Parathyroid adenoma (tissue), 2 donors: Measurements from ENCODE around the gene CAND2.
"Not testable (repeated sequence)": the region's sequence is repeated elsewhere in the genome, so short reads cannot be mapped to it uniquely, and the experiment has no call there.

Experiments
- H2AFZ ChIP-seq: fragments of 300-600 bp; sonication (generic); one replicate; pipeline ENCODE4 v1.7.0; 2017; ENCODE audit warnings: antibody characterized with exemption, mild to moderate bottlenecking
- H3K27ac ChIP-seq: fragments of 300-600 bp; sonication (generic); one replicate; pipeline ENCODE4 v1.7.0; 2017
- H3K27me3 ChIP-seq: fragments of 300-600 bp; sonication (generic); one replicate; pipeline ENCODE4 v1.7.0; 2017; ENCODE audit warnings: low read length; ENCODE audit not compliant: control insufficient read depth, insufficient read depth
- H3K36me3 ChIP-seq: fragments of 300-600 bp; sonication (generic); one replicate; pipeline ENCODE4 v1.7.0; 2017; ENCODE audit warnings: low read length; ENCODE audit not compliant: control insufficient read depth, insufficient read depth
- H3K4me1 ChIP-seq: fragments of 300-600 bp; sonication (generic); one replicate; pipeline ENCODE4 v1.7.0; 2017; ENCODE audit warnings: control low read depth
- H3K4me2 ChIP-seq: fragments of 300-600 bp; sonication (generic); one replicate; pipeline ENCODE4 v1.7.0; 2017; ENCODE audit warnings: low read length
- H3K4me3 ChIP-seq: fragments of 300-600 bp; sonication (generic); one replicate; pipeline ENCODE4 v1.7.0; 2017; ENCODE audit warnings: low read depth, low read length
- H3K79me2 ChIP-seq: fragments of 300-600 bp; sonication (generic); one replicate; pipeline ENCODE4 v1.7.0; 2017; ENCODE audit warnings: control low read depth
- H3K9ac ChIP-seq: fragments of 300-600 bp; sonication (generic); one replicate; pipeline ENCODE4 v1.7.0; 2017; ENCODE audit warnings: mild to moderate bottlenecking
- H3K9me3 ChIP-seq: fragments of 300-600 bp; sonication (generic); one replicate; pipeline ENCODE4 v1.7.0; 2017; ENCODE audit warnings: low read length; ENCODE audit not compliant: control insufficient read depth
- TF ChIP-seq, protein P1 (sequence below): fragments of 300-600 bp; sonication (generic); IDR thresholded peaks from one replicate; pipeline ENCODE4 v1.7.0; 2017; ENCODE audit warnings: antibody characterized with exemption, mild to moderate bottlenecking
- donor health status: primary hyperparathyroidism.

The CAND2 gene

DNA sequence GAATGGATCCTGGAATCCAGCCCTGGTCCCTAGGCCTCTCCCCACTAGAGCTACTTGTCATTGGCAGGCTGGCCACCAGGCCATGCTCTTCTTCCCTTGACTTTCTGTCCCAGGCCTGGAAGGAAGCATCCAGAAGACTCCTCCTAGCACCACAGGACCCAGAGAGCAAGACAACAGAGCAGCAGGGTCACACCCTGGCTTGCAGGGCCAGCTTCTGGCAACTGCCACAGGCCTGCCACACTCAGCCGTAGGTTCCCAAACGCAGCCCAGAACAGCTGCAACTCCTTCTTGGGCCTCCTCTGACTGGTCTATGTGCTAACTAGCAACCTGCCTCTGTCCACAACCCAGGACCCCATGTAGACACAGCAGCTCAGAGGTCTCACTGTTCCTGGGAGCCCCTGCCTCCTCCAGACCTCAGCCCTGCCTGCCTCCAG lies 81.7 kb downstream of the CAND2 start:
- Histone ChIP-seq H2AFZ (no peak overlapping the region), H3K79me2 (no peaks in the 10 kb centered on the region), H3K9ac (no peak overlapping the region), H3K4me2 (no peak overlapping the region), H3K9me3 (no peaks in the 10 kb centered on the region), H3K27ac (no peak overlapping the region), H3K4me1 (no peaks in the 10 kb centered on the region), H3K36me3 (no peaks in the 10 kb centered on the region), H3K4me3 (no peak overlapping the region), H3K27me3 (no peaks in the 10 kb centered on the region)
- TF ChIP-seq, protein P1, sequence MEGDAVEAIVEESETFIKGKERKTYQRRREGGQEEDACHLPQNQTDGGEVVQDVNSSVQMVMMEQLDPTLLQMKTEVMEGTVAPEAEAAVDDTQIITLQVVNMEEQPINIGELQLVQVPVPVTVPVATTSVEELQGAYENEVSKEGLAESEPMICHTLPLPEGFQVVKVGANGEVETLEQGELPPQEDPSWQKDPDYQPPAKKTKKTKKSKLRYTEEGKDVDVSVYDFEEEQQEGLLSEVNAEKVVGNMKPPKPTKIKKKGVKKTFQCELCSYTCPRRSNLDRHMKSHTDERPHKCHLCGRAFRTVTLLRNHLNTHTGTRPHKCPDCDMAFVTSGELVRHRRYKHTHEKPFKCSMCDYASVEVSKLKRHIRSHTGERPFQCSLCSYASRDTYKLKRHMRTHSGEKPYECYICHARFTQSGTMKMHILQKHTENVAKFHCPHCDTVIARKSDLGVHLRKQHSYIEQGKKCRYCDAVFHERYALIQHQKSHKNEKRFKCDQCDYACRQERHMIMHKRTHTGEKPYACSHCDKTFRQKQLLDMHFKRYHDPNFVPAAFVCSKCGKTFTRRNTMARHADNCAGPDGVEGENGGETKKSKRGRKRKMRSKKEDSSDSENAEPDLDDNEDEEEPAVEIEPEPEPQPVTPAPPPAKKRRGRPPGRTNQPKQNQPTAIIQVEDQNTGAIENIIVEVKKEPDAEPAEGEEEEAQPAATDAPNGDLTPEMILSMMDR, result no peak

DNA sequence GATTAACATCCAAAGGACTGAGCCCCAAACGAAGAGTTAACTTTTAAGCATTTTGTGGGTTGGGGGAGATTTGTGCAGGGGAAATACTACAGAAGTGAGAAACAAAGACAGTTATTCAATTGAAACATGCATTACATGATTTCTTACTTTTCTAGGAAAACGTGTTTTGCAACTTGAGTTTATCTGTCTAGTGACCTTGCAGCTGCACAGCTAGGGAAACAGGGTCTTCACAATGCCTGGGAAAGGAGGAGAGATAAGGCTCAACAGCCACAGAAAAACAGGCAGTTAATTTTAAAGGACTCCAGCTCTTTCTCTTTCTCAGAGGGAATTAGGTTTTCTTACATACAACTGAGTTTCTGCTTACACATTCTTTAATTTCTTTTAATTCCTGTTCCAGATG lies 82.3 kb downstream of the CAND2 start:
- not testable (repeated sequence) for H3K9me3 ChIP-seq, H3K4me1 ChIP-seq, H3K9ac ChIP-seq, H3K27me3 ChIP-seq, H3K27ac ChIP-seq, H3K79me2 ChIP-seq, H3K4me2 ChIP-seq, H3K36me3 ChIP-seq, H2AFZ ChIP-seq, H3K4me3 ChIP-seq

DNA sequence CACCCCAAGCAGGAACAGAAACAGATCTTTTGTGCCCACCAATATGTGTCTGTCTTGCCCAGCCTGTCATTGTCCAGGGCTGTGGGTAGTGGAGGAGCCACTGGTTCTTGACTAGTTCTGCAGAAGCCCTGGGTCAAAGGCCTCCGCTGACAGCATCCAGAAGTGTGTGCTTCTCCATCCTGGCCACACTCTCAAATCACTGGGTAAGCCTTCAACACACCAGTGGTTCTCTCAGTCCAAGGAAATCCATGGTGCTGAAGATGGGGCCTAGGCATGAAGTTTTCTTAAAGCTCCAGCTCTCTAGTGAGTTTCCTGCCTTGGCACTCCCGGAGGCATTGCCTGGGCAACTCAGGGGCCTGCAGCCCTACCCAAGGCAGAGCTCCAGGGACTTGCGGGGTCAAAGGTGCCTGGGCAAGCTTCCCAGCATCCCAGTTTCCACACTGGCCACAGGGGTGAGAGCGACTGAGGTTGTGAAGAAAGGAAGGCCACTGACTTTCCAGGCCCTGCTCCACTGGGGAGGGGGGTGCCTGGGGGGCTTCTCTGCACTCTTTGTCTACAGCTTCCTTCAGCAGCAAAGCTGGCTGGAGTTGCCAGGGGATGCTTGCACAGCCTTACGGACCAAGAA lies 82.8 kb downstream of the CAND2 start:
- Histone ChIP-seq H3K9me3 (no peaks in the 10 kb centered on the region), H3K4me1 (peaks cover 2% of the 10 kb centered on the region), H3K79me2 (no peaks in the 10 kb centered on the region), H2AFZ (no peak overlapping the region), H3K9ac (no peak overlapping the region), H3K4me3 (no peak overlapping the region), H3K4me2 (no peak overlapping the region), H3K27ac (no peak overlapping the region), H3K36me3 (no peaks in the 10 kb centered on the region), H3K27me3 (no peaks in the 10 kb centered on the region)
- TF ChIP-seq, protein P1, result no peak

DNA sequence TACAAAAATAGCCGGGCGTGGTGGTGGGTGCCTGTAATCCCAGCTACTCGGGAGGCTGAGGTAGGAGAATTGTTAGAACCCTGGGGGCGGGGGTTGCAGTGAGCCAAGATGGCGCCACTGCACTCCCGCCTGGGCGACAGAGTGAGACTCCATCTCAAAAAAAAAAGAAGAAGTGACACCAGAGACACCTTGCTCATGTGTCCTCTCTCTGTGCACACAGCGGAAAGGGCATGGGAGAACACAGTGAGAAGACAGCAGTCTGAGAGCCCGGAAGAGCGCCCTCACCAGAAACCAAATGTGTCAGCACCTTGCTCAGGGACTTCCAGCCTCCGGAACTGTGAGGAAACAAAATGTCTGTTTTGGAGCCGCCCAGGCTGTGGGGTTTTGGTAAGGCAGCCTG lies 85.4 kb downstream of the CAND2 start:
- H3K4me3 ChIP-seq, H2AFZ ChIP-seq, H3K4me2 ChIP-seq, H3K9ac ChIP-seq, H3K79me2 ChIP-seq, H3K36me3 ChIP-seq, H3K27me3 ChIP-seq, H3K4me1 ChIP-seq, H3K9me3 ChIP-seq, H3K27ac ChIP-seq: not testable (repeated sequence)

DNA sequence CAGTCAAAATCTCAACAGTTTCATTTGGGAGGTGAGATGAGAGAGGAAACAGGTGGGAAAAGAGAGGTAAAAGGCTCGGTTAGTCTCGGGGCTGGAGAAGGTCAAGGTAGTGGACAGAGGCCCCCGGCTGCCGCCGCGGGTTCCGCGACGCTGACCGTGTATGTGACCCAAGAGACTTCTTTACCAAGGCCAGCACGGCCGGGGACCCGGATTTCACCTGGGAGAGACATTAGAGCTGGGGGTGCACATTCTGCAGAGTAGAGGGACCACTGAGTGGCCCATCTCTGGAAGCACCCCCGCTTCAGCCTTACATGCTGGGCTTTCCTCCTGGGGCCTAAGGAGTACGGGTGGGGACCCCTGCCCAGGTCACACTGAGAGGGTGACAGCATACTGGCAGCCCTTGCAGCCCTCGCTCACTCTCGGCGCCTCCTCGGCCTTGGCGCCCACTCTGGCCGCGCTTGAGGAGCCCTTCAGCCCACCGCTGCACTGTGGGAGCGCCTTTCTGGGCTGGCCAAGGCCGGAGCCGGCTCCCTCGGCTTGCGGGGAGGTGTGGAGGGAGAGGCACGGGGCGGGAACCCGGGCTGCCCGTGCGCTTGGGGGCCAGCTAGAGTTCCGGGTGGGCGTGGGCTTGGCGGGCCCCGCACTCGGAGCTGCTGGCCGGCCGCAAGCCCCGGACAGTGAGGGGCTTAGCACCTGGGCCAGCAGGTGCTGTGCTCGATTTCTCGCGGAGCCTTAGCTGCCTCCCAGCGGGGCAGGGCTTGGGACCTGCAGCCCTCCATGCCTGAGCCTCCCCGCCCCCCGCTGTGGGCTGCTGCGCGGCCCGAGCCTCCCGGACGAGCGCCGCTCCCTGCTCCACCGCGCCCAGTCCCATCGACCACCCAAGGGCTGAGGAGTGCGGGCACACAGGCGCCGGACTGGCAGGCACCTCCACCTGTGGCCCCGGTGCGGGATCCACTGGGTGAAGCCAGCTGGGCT lies 86.1 kb downstream of the CAND2 start:
- Histone ChIP-seq H3K79me2 (no peaks in the 10 kb centered on the region), H3K9me3 (no peaks in the 10 kb centered on the region), H3K36me3 (no peaks in the 10 kb centered on the region), H3K4me2 (no peak overlapping the region), H3K27me3 (no peaks in the 10 kb centered on the region), H3K4me3 (no peak overlapping the region), H2AFZ (no peak overlapping the region), H3K9ac (no peak overlapping the region), H3K4me1 (peaks cover 2% of the 10 kb centered on the region), H3K27ac (no peak overlapping the region)
- TF ChIP-seq, protein P1, result no peak
